ENCODE results near the gene UPF2. TPM values are rescaled to one million over a fixed set of nuclear protein-coding genes. Genes with fewer than 3 reads are reported as not detected.
"Not testable (repeated sequence)": the region's sequence is repeated elsewhere in the genome, so short reads cannot be mapped to it uniquely, and the experiment has no call there.

Gene UPF2
- total RNA-seq, 1 donor from 2014 or later, result 20.7 TPM

GRCh38 chr10:12045596-12045995 is 3.0 kb upstream of the UPF2 start:
- ATAC-seq (no peak), DNase-seq (ENCODE audit: missing footprints) (no peak)
- intact Hi-C loops (cut with DNase I), result no loop called here

- peak; percentile 19 for ATAC-seq
- intact Hi-C loops (cut with DNase I), result no loop called here
- DNase-seq (ENCODE audit: missing footprints), result peak; percentile 73
Observed at GRCh38 chr10:12042409-12042796, 206 bp downstream of the UPF2 start.

- no peak for ATAC-seq
- no peak for DNase-seq (ENCODE audit: missing footprints)
- intact Hi-C loops (cut with DNase I), result no loop called here
Observed at GRCh38 chr10:12041766-12042408, 722 bp downstream of the UPF2 start.

DNA sequence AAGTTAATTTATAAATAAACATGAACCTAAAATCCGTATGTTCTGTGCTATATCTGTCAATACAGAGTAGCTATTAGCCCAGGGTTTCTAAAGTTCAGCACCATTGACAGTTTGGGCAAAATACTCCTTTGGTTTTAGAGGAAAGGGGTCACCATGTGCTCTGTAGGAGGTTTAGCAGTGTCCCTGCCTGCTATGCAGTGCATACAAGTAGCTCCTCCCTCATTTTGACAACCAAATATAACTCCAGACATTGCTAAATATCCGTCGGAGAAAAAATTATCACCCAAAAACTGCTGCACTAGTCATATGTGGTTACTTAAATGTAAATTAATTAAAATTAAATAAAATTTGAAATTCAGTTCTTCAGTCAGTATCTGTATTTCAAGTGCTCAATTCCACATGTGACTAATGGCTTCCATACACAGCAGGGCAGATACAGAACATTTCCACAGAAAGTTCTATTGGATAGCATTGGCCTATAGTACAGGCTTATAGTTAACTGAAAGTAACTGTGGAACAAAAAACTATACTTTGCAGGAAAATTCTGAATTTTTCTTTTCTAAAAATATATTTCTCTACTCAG is 6.4 kb downstream of the UPF2 start:
- intact Hi-C loops (cut with DNase I), result no loop called here
- no peak for DNase-seq (ENCODE audit: missing footprints)
- no peak for ATAC-seq

DNA sequence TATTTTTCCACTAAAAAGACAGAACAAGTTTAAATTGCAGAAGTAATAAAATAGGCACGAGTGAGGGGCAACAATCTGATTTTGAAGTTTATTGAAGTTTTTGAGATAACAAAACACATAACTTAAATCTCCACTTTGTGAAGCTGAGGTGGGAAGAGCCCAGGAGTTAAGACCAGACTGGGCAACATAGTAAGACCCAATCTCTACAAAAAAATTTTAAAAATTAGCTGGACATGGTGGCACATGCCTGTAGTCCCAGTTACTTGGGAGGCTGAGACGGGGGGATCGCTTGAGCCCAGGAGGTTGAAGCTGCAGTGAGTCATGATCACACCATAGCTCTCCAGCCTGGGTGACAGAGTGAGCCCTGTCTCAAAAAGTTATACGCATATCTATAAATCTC is 11.2 kb downstream of the UPF2 start:
- no peak for DNase-seq (ENCODE audit: missing footprints)
- intact Hi-C loops (cut with DNase I), result no loop called here
- ATAC-seq, result no peak

- DNase-seq (ENCODE audit: missing footprints), result no peak
- ATAC-seq, result no peak
- intact Hi-C loops (cut with DNase I), result no loop called here
Observed at GRCh38 chr10:12027539-12027938, 15.1 kb downstream of the UPF2 start.

- no peak for DNase-seq (ENCODE audit: missing footprints)
- intact Hi-C loops (cut with DNase I), result no loop called here
Observed at GRCh38 chr10:12025591-12025990, 17.0 kb downstream of the UPF2 start.

GRCh38 chr10:12022580-12023257 is 19.9 kb downstream of the UPF2 start:
- intact Hi-C loops (cut with DNase I), result no loop called here
- ATAC-seq (no peak), DNase-seq (ENCODE audit: missing footprints) (no peak)

More at GRCh38 chr10:12025591-12025990, 17.0 kb downstream of the UPF2 start:
- ATAC-seq, result no peak

- intact Hi-C loops (cut with DNase I), result no loop called here
- DNase-seq (ENCODE audit: missing footprints) (no peak), ATAC-seq (no peak)
Observed at GRCh38 chr10:12020574-12020973, 22.0 kb downstream of the UPF2 start.

DNA sequence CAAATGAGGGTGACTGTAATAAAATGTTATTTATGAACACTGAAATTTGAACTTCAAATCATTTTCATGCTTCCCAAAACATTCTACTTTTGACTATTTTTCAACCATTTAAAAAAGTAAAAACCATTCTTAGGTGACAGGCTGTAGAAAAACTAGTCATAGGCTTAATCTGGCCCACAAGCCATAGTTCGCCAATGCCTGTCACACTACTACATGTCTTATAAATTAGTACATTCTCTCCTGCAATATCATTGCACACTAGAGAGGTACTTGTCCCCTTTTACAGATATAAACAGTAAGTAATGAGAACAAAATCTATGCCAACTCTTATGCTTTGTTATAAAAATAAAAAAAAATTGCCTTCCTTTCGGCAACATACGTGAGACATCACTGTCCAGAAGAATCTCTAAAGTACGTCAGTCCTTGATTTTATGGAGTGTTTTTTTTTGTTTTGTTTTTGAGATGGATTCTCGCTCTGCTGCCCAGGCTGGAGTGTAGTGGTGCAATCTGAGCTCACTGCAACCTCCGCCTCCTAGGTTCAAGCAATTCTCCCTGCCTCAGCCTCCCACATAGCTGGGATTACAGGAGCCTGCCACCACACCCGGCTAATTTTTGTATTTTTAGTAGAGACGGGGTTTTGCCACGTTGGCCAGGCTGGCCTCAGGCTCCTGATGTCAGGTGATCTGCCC is 23.2 kb downstream of the UPF2 start:
- intact Hi-C loops (cut with DNase I), result no loop called here
- ATAC-seq, result no peak
- DNase-seq (ENCODE audit: missing footprints), result no peak

GRCh38 chr10:12018438-12019282 is 23.9 kb downstream of the UPF2 start:
- intact Hi-C loops (cut with DNase I), result no loop called here

DNA sequence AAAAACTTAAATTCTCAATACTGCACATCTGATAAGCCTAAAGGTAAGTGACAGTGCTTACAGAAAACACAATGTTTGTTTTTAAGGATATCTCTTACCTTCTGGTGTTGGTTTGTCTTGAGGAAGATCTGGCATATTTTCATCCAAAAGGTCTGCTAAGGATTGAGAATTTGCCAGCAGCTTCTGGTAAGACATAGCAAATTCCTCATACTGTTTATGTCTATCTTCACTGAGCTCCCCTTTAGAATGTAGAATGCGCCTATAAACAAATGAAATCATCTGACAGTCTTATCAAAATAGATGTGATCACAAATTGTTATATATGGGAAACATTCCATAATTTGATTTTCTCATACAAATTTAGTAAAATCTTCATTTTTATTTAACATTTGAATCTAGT is 28.7 kb downstream of the UPF2 start:
- intact Hi-C loops (cut with DNase I), result no loop called here
- ATAC-seq (no peak), DNase-seq (ENCODE audit: missing footprints) (no peak)

More at GRCh38 chr10:12018438-12019282, 23.9 kb downstream of the UPF2 start:
- no peak for DNase-seq (ENCODE audit: missing footprints)
- ATAC-seq, result no peak

- intact Hi-C loops (cut with DNase I); ATAC-seq; DNase-seq (ENCODE audit: missing footprints): not testable (repeated sequence)
Observed at GRCh38 chr10:12013391-12013790, 29.2 kb downstream of the UPF2 start.

- ATAC-seq (no peak), DNase-seq (ENCODE audit: missing footprints) (no peak)
- intact Hi-C loops (cut with DNase I), result no loop called here
Observed at GRCh38 chr10:12010353-12010752, 32.3 kb downstream of the UPF2 start.

DNA sequence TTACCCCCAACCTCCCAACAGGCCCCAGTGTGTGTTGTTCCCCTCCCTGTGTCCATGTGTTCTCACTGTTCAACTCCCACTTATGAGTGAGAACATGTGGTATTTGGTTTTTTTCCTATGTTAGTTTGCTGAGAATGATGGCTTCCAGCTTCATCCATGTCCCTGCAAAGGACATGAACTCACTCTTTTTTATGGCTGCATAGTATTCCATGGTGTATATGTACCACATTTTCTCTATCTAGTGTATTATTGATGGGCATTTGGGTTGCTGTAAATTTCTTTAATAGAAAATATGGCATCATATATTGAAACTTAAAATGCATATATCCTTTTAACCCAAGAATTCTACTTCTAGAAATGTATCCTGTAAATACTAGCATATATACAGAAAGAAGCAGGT is 33.8 kb downstream of the UPF2 start:
- DNase-seq (ENCODE audit: missing footprints); ATAC-seq; intact Hi-C loops (cut with DNase I): not testable (repeated sequence)

- intact Hi-C loops (cut with DNase I), result no loop called here
- DNase-seq (ENCODE audit: missing footprints) (no peak), ATAC-seq (no peak)
Observed at GRCh38 chr10:12006671-12007070, 35.9 kb downstream of the UPF2 start.

- ATAC-seq (no peak), DNase-seq (ENCODE audit: missing footprints) (no peak)
- intact Hi-C loops (cut with DNase I), result no loop called here
Observed at GRCh38 chr10:11993834-11994468, 48.7 kb downstream of the UPF2 start.

- intact Hi-C loops (cut with DNase I), result no loop called here
- DNase-seq (ENCODE audit: missing footprints) (no peak), ATAC-seq (no peak)
Observed at GRCh38 chr10:11988924-11989323, 53.7 kb downstream of the UPF2 start.
